Midbrain (tissue), 1 donor: Measurements from ENCODE around the gene PARP12.

ENCODE experiments used
- DNase-seq: peaks from one replicate; lab custom pipeline; 2025; lab: John Stamatoyannopoulos, UW

Gene PARP12

DNA sequence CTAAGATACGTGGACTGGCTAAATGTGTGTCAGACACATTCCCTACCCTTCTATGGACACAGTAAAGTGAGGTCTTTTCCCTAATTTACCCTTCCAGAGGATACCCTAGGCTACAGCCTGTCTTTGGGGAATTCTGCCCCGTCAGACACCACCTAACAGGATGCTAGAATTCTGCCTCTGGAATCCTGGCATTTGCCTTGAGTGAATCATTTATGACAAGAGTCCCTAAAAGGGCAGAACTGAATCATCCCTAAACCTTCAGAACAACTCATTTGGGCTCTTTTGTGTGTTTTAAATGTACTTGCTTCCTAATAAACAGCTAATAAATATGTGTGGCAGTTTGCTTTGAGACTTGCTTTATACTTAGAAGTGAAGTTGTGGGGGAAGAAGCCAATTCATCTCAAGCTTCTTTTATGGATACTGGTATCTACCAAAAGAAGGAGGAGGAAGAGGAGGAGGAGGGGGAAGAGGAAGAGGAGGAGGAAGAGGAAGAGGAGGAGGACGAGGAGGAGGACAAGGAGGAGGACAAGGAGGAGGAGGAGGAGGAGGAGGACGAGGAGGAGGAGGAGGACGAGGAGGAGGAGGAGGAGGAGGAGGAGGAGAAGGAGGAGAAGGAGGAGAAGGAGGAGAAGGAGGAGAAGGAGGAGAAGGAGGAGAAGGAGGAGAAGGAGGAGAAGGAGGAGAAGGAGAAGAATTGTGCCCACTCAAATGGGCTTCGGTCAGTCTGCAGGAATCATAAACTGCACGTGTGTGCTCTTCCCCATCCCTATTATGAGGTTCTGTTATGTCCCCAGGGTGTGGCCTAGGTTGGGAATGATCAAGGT, 27.1 kb downstream of the PARP12 start:
- no peak for DNase-seq

DNA sequence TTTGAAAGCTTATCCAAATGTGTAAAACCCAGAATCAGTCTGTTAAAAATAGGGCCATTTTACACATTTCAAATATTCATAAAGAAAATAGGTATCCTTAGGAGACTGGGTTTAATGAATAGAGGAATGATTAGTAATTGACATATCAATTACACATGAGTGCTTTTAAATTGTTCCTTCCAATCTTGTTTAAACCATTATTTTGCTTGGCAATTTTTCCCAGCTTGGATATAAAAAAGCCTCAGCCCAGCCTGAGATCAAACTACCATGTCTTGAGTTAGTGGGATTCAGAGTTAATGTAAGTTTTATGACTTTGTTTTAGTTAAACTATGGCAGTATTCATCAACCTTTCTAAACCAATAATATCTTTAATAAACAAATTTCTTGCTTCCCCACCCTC, 28.3 kb downstream of the PARP12 start:
- DNase-seq = no peak

DNA sequence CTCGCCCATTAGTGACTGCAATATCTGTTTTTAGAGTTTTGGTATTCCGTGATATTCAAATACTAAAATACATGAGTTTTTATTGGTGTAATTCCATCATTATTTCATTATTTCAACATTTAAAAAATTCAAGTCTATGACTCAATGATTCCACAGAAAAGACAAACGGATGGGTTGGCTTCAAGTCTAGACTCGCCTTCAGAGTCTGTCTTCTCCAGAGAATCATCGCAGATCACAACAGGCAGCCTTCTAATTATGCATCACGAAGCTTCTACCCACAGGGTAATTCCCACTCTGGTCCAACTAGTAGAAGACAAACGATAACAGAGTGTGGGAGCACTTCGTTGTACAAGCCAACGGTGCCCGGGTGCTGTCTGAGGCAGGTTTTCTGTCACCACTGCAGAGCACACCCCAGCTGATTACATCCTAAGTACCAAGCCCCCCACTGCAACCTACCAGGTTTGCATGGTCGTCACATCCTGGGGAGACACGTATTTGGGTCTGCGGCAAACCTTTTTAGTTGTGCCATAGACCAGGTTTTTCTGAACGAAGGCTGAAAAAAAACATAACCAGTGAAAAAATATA, 28.9 kb downstream of the PARP12 start:
- DNase-seq = no peak

DNA sequence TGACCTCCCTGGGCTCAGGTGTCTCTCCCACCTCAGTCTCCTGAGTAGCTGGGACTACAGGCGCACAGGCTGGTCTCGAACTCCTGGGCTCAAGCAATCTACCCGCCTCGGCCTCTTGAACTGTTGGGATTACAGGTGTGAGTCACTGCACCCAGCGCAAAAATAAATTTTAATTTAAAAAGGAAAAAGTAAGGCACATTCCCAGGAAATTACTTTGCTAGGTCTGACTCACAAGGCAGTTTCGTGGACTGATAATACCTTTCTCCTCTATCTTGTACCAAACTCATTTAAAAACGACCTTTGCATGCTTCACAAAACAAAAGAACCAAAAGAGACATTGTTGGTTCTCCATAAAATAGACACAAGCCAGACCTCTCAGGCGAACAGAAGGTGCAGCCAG, 29.7 kb downstream of the PARP12 start:
- no peak for DNase-seq

DNA sequence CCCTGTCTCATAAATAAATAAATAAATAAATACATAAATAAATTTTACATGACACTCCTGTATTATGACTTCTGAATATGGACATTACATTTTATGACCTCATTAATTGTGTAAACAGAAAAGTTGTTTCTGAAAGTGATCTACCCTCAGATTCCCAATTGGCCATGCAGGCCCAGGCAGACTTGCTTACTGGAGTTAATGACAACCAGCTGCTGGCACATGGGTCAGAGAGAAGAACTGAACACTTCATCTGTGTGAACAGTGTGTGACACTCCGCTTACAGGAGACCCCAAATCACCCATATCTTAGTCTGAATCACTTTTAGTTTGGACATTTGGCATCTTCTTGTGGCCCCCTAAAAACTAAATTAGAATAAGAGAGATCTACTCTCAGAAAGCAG, 31.4 kb downstream of the PARP12 start:
- no peak for DNase-seq

DNA sequence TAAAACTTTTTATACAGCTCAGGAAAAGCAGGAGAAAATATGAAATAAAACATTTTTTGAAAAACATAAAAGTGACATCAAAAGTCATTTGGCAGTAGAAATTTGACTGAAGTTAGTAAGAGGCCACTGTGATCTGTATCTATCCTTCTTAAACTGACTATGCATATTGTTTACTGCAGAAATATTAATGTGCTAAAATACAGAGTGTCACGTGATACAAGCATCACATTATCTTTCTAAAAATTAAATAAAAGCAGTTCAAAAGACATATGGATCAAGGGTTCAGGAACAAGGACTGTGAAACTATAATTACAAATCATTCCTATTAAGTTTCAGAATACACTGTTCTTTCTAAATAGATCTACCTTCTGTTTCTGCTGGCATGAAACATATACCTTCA, 33.7 kb downstream of the PARP12 start:
- no peak for DNase-seq

DNA sequence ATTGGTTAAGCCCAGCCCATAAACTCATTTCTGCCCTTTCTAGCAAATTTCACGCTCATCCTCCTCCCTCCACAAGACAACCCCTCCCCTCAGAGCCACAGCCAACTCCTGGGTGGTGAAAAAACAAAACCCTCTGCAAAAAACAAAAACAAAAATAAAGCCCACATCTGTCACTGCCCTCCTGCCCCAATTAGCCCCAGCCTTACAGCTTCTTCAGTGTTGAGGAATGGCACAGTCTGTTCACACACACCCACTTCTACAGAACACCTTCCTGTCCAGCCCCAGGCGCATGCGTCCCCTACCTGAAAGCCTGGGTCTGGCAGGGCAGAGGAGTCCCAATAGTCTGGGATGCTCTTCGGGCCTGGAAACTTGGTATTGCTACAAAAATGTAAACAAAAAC, 34.4 kb downstream of the PARP12 start:
- DNase-seq = no peak

DNA sequence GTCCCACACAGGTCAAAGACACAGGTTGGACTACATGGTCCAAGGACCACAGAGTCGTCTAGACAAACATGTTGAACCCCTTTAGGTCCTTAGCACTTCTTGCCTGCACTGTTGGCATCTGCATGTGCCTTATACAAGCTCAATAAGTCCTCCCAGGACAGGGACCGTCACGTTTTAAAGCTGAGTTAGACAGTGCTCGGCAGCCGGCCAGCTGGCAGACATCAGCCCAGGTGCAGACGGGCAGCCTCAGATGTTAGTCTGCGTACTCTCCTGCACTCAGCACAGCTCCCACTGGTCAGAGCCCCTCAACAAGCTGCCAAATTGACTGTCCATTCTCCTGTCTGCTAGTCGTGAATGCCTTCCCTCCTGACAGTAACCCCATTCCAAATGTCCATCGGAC, 34.9 kb downstream of the PARP12 start:
- DNase-seq = no peak

DNA sequence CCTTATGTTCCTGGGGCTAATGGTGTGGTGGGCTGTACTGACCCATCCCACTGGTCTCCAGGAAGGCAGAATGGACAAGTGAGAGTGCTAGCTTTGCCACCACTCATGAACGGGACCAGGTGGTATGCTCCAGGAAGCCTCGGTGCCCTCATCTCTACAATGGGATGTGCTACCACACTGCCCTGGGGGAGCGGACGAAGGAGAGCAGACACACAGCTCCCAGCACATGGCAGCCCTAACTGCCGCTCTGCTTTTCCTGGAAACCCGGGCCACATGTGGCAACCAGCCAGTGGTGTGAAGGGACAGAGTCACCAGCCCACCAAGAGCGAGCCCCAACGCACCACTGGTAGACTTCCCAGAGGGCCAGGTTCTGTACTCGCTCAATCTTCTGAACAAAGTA, 35.8 kb downstream of the PARP12 start:
- DNase-seq = no peak

DNA sequence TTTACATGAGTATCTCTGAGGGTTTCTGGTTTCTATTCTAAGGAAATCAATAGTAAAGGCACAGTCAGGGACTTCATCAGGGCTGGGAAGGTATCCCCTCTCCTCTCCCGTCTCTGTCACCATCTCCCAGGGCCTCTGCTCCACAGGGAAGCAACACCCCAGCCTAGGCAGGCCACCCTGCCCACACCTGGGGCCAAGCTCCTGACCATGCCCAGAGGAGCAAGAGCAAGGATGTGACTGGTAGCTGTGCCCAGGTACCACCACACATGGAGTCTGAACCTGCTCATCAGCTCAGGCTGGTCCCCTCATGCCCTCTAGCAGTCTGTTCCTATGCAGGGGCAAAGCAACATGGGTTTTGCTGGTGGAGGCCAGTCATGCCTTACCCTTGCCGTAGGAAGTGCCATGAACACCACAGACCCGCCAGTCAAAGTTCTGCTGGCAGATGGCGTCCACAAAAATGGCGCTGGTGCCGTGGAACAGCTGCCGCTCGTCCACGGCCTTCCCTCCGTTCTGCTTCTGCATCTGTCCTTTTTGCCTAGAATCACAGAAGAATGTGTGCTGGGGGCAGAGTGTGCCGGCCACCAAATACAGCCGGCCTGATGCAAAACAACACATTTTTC, 36.8 kb downstream of the PARP12 start:
- no peak for DNase-seq

DNA sequence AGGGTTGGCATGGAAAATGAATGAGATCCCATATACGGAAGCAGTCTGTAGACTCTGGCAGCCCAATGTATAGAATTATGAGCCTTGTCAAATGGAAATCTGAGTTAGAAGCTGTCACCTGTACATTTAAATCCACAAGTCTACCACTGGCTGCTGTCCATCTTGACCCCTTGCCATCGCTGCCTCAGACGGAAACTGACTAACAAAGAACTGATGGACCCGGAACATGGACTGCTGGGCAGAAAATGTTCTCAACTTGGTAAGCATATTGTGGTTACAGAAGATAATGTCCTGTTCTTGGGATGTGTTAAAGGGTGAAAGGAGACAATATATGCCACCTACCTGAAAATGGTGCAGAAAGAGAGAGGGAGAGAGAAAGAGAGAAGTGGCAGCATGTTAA, 37.5 kb downstream of the PARP12 start:
- DNase-seq = no peak

DNA sequence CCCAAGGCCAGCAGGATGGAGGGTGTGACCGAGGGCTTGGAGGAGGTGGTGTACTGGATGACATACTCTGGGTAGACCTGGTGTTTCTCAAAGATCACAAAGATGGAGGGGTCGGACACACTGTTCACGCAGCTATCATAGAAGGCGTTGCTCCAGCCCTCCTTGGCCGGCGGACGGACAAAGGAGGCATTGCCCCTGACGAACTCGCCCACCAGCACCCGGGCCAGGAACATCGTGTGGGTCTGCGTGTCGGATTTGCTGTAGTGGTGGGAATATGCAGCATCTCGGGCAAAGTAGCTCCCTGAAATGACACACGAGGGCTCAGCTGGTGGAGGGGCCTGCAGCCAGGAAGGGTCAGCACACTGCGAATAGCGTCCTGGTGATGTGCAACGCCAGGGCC, 38.2 kb downstream of the PARP12 start:
- DNase-seq = no peak

DNA sequence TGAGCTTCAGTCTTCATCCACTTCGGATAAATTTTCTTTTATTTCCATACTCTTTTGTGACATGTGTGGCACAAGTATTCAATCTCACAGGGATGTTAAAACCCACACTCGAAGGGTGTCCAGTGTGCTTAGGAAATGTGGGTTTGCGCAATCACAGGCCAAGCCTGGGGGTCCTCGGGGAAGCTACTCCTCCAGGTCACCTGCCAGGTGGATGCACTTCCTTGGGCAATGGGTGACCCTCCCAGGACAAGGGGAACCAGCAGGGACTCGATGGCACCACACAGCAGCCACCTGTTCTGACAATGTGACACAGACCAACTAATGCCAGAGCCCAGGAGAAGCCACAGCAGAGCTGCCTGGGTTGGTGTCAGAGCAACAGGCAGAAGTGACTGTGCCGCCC, 39.0 kb downstream of the PARP12 start:
- DNase-seq = no peak

DNA sequence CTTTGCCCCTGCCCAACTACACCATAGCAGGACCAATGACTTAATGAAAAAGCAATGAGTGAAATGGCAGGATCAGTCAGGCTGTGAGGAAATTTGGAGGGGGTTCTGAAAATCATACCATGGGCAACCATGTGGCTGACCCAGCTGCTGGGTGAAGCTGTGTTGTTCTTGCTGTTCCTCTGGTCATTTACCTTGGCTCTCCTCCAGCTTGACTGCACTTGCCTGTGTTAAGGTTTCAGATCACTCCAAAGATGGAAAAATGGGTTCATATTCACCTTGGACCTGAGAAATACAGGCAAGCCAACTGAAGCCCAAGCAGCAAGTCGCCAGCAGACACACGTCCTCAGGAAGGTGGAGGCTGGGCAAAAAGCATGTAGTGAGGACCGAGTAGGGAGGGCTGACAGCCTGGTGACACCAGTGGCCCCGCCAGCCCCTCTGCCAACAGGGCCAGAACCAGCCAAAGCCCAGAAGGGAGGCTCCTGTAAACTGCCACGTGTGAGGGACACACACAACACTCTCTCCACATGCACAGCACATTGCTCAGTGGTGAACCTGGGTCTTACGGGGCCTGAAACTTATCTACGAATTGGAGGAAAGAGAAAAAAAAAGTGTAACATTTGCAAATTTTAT, 40.1 kb downstream of the PARP12 start:
- DNase-seq = no peak

DNA sequence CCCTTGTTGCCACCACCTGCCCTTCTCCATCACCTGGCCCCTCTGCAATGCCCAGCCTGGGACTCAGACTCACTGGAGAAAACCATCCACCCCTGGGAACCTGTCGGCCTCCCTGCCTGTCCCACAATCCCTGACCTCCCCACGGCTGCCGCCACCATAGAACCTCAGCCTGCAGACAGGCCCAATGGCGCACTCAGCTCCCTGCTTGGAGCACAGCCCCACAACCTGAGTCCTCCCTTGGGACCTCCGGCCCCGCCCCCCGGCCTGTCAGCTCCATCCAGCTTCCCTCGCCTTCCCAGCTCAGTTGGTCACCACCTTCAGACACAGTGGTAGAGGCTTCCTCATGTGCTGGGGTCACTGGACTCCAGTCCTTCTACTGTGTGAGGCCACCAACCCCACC, 41.1 kb downstream of the PARP12 start:
- no peak for DNase-seq

DNA sequence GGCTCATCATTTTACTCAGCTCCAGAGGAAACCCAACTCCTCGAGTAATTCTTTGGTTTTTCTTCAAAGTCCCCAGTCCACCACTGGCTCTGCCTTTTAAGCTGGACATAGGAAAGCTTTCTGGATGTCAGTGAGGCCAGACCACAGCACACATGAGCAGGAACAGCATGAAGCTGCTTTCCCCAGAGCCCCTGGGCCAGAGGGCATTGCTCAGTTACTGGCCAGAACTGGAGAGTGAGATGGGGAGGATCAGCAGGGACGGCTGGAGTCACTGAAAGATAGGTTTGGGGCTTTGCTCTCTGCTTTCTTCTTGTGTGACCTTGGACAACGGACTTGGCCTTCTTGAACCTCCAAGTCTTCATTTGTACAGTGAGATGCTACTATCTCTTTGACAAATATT, 43.1 kb downstream of the PARP12 start:
- DNase-seq = no peak

DNA sequence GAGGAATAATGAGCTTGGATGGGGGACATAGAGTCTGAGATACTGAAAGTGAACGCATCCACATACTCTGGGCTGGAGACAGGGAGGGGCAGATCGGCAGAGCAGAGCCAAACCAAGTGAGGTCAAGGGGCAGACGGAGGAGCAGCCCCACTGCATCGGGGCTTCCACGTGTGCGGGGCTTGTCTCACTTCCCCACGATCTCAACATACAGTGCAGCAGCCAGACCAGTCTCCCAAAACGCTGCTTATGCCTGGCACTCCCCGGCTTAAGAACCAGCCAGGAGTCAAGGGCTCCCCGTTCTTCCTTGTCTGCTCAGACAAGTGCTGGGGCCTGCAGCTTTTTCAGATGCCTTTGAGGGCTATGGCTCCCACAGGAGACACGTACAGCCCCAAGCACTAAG, 43.6 kb downstream of the PARP12 start:
- DNase-seq = no peak

DNA sequence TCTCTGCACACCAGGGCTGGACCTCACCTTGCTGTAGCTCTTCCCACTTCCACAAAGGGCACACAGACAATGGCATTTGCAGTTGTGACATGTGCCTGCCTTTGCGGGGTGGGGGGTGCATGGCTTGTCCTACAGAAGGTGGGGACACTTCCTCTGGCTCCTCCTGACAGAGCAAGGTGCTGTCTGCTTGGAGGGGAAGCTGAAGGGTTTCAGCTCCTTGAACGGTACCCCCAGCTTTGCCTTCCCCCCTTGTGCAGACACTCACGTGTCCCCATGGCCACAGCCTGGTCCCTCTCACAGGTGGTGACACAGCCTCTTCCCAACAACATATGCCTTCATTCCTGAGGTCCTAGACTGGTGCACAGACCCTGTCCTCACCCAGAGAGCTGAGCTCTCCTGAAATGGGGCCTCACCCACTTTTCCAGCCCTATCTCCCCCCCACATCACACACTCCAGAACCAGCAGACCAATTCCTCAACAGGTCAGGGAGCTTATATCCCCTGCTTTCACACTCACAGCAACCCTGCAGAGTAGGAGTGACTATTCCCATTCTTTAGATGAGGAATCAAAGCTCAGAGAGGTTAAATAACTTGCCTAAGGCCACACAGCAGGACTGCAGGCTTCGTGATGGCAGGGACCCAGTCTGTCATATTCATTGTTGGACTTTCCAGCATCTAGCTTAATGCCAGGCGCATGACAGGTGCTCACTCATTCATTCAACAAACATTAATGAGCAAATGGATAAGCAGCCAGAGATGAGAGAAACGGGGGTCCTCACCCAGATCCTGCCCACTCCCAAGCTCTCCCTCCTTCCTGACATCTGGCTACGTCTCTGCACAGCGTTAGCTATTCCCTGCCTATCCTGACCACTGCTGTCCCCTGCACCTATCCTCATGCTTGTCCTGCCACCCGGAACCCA, 44.4 kb downstream of the PARP12 start:
- DNase-seq = no peak

DNA sequence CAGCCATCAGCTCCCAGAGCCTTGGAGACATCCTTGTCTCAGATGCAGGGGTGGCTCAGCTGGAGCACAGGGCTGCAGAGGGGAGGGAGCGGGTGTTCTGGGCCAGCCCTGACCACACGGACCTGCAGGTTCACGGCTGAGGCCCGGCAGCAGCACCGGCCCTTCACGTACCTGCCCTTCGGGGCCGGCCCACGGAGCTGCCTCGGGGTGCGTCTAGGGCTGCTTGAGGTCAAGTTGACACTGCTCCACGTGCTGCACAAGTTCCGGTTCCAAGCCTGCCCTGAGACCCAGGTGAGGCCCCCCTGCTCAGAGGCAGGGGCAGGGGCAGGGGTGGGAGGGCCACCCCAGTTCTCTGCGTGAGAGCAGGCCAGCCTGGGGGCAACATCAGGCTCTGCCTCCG, 45.2 kb downstream of the PARP12 start:
- DNase-seq = no peak

DNA sequence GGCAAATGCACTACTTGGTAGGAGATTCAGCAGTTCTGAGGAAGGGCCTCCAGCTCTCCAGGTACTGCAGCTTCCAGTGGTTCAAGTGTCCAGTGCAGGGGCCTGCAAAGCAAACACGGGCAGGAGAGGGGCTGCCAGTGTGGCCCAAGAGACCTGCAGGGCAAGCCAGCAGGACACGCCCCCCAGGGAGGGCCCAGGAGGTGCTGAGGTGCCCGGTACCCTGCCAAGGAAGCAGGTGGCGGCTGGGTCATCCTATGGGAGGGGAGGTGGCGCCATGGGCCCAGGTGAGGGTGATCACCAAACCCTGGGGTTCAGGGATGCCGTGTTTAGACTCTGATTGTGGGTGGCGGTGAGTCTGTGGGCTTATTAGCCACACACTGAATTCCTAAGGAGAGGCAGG, 45.7 kb downstream of the PARP12 start:
- DNase-seq = no peak

DNA sequence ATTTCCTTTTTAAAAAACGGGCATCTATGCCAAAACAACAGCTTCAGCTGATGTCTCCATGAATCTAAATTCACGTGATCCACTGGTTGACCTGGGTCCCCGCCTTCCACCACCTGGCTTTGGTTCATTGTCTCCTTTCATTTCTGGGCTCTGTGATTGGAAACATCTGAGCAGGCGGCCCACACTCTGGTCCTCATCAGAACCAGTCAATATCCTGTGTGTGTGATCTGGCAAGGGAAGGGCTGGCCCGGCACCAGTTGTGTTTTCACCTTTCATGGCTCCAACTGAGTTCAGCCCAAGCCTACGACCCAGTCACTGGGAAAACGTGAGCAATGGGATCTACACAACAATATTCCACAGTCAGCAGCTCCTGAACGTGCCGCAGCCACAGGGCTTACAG, 46.2 kb downstream of the PARP12 start:
- DNase-seq = no peak

DNA sequence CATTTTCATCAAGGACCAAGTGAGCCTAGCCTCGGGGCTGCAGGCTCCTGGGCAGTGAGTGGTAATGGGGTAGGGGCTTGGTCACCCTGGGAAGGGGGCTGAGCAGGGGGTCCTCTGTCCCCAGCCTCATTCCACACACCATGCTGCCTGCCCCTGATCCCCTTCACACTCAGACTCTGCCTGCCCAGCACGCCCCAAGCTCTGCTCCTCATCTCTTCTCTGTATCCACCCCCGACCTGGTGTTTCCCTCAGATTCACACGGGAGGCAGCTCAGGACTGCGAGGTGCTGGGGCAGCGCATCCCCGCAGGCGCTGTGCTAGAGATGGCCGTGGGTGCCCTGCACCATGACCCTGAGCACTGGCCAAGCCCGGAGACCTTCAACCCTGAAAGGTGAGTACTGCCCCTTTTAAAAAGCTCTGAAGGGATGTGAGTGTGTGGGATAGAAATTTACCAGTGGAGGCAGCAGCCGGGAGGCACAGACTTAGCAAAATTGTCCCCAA, 47.2 kb downstream of the PARP12 start:
- DNase-seq = no peak
